Cardiac muscle cell (in vitro differentiated cells and primary cell): Measurements from ENCODE around the gene HACD1. TPM values are rescaled to one million over a fixed set of nuclear protein-coding genes. Genes with fewer than 3 reads are reported as not detected.

Source experiments
- DNase-seq, 2 donors: peaks; one replicate each; pipeline versions ENCODE4 v3.0.0 to v3.0.0-alpha.2; 2010 to 2017; ENCODE audit warnings: low read depth in 1 of 2, low spot score in 1 of 2
- H3K27ac ChIP-seq: fragments of 200-600 bp; sonication (generic); 2 replicates; pipeline ENCODE4 v1.5.1; 2016
- H3K27me3 ChIP-seq: fragments of 200-600 bp; sonication (generic); 2 replicates; pipeline ENCODE4 v1.6.0; 2016; ENCODE audit warnings: control low read depth
- H3K36me3 ChIP-seq: fragments of 200-600 bp; sonication (generic); 2 replicates; pipeline ENCODE4 v1.5.1; 2016; ENCODE audit warnings: control low read depth
- H3K4me1 ChIP-seq: fragments of 200-600 bp; sonication (generic); 2 replicates; pipeline ENCODE4 v1.8.1; 2017; ENCODE audit warnings: low read depth, mild to moderate bottlenecking, mixed run types
- H3K4me3 ChIP-seq: fragments of 200-600 bp; sonication (generic); 2 replicates; pipeline ENCODE4 v1.5.1; 2016; ENCODE audit warnings: mild to moderate bottlenecking
- H3K9me3 ChIP-seq: fragments of 200-600 bp; sonication (generic); 2 replicates; pipeline ENCODE4 v1.5.1; 2017; ENCODE audit warnings: low read depth, mild to moderate bottlenecking, control low read depth
- polyA plus RNA-seq: library from polyadenylated mRNA; unstranded; fragments of >200 nt; fragmentation: Nextera tagmentation; extraction: Ambion mirVana; gene quantifications from 2 replicates; pipeline ENCODE4 v1.2.1, GENCODE V29; 2016
- total RNA-seq: library from RNA; depleted of rRNA; stranded (reverse); fragments of >200 nt; gene quantifications from 2 replicates; pipeline ENCODE4 v1.2.3, GENCODE V29; 2016
- TF ChIP-seq, protein P1 (sequence below): IDR thresholded peaks from 2 replicates; pipeline ENCODE4 v1.5.1; 2012; ENCODE audit warnings: low read depth, mild to moderate bottlenecking, low read length

HACD1 gene
- total and polyA plus RNA-seq, 2 experiments from 2014 or later, result 141 to 449 TPM

DNA sequence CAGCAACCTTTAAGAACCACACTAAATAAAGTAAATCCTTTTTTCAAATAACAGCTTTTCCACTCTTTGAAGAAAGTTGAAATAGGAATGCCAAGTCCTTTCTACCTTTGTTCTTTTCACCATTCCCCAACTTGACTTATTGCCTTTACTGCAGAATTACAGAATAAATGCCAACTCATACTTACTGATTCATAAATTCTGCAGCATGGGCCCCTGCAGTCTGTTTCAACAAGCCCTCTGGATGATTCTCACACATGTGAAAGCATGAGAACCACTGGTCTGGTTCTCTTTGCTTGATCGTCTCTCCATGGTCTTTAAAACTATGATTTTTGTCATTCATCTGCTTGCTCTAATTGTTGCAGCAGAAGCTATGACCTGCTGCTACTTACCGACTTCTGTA, 56.1 kb downstream of the HACD1 start:
- no peaks in the 10 kb centered on the region for H3K9me3 ChIP-seq
- TF ChIP-seq, protein P1, sequence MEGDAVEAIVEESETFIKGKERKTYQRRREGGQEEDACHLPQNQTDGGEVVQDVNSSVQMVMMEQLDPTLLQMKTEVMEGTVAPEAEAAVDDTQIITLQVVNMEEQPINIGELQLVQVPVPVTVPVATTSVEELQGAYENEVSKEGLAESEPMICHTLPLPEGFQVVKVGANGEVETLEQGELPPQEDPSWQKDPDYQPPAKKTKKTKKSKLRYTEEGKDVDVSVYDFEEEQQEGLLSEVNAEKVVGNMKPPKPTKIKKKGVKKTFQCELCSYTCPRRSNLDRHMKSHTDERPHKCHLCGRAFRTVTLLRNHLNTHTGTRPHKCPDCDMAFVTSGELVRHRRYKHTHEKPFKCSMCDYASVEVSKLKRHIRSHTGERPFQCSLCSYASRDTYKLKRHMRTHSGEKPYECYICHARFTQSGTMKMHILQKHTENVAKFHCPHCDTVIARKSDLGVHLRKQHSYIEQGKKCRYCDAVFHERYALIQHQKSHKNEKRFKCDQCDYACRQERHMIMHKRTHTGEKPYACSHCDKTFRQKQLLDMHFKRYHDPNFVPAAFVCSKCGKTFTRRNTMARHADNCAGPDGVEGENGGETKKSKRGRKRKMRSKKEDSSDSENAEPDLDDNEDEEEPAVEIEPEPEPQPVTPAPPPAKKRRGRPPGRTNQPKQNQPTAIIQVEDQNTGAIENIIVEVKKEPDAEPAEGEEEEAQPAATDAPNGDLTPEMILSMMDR, result no peak
- no peaks in the 10 kb centered on the region for H3K27me3 ChIP-seq
- DNase-seq, result no peak
- H3K4me3 ChIP-seq, result no peak overlapping the region
- no peaks in the 10 kb centered on the region for H3K36me3 ChIP-seq
- no peaks in the 10 kb centered on the region for H3K4me1 ChIP-seq
- no peak overlapping the region for H3K27ac ChIP-seq

DNA sequence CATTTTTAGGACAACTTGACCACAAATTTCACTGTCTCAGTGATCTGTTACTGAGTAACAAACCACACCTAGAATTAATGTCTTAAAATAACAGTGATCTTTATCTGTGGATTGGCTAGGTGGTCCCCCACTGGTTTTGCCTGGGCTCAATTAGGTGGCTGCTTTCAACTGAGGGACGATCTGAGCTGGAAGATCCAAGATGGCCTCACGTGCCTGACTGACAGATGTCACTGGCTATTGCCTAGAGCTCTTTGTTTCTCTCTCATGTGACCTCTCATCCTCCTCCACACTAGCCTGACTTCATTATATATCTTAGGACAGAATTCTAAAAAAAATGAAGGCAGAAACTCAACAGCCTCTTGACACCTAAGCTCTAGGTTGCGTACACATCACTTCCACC, 59.7 kb downstream of the HACD1 start:
- TF ChIP-seq, protein P1, result no peak
- no peaks in the 10 kb centered on the region for H3K36me3 ChIP-seq
- no peak overlapping the region for H3K27ac ChIP-seq

DNA sequence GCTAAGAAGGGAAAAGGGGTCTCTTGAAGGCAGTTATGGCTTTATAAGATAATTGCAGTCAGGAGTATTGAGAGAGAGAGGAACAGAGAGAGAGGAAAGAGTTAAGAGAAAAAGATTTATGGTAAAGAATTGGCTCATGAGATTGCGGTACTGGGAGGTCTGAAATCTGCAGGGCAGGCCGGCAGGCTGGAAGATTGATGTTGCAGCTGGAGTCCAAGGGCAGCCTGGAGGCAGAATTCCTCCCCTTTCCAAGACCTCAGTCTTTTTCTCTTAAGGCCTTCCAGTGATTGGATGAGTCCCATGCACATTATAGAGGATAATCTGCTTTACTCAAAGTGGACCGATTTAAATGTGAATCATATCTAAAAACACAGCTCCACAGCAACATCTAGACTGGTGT, 68.4 kb downstream of the HACD1 start:
- Histone ChIP-seq H3K9me3 (no peaks in the 10 kb centered on the region), H3K4me3 (no peak overlapping the region), H3K27ac (no peak overlapping the region), H3K27me3 (no peaks in the 10 kb centered on the region), H3K4me1 (no peaks in the 10 kb centered on the region), H3K36me3 (no peaks in the 10 kb centered on the region)
- TF ChIP-seq, protein P1, result no peak
- DNase-seq, result peak in 1 of 2 donors; percentile 58

More for the DNA sequence above, 59.7 kb downstream of the HACD1 start:
- Histone ChIP-seq H3K9me3 (no peaks in the 10 kb centered on the region), H3K4me1 (no peaks in the 10 kb centered on the region), H3K27me3 (no peaks in the 10 kb centered on the region), H3K4me3 (no peak overlapping the region)
- no peak for DNase-seq

DNA sequence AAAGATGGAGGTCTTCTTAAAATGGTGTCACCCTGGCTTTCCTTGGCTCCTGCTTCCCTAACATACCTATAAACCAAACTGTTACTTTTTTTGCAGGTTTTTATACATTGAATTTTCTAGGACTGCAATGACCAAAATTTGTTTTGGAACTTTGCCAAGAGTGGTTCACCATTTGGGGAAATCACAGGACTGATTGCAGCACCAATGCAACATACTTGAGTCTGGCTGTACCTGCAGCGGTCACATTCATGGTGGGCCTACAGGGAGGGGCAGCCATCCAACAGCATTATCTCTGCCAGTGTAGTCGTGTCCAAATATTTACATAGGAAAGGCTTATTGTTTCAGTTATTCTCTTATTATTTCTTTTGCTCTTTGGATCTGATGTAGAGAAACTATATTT, 69.0 kb downstream of the HACD1 start:
- Histone ChIP-seq H3K4me3 (no peak overlapping the region), H3K27ac (no peak overlapping the region), H3K9me3 (no peaks in the 10 kb centered on the region), H3K4me1 (no peaks in the 10 kb centered on the region), H3K36me3 (no peaks in the 10 kb centered on the region), H3K27me3 (no peaks in the 10 kb centered on the region)
- TF ChIP-seq, protein P1, result no peak
- DNase-seq, result no peak

DNA sequence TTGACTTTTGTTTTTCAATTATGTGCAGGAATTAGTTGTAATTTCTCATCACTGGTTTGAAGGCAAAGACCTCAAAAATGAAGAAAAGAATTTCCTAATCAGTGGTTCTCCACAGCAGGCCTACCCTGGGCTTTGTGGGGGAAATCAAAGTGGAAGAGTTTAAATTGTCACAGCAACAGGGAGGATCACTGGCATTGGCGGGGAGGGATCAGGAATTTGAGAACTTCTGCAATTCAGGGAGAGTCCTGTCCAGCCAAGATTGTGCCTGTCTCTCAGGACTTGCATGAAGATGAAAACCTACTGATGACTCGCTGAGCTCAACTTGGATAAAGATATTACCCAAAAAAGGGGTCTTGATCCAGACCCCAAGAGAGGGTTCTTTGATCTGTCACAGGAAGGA, 70.1 kb downstream of the HACD1 start:
- no peaks in the 10 kb centered on the region for H3K36me3 ChIP-seq
- H3K9me3 ChIP-seq, result no peaks in the 10 kb centered on the region
- H3K27me3 ChIP-seq, result no peaks in the 10 kb centered on the region
- H3K4me1 ChIP-seq, result no peaks in the 10 kb centered on the region
- TF ChIP-seq, protein P1, result no peak
- H3K4me3 ChIP-seq, result no peak overlapping the region
- no peak overlapping the region for H3K27ac ChIP-seq
- peak in 1 of 2 donors; percentile 69 for DNase-seq

DNA sequence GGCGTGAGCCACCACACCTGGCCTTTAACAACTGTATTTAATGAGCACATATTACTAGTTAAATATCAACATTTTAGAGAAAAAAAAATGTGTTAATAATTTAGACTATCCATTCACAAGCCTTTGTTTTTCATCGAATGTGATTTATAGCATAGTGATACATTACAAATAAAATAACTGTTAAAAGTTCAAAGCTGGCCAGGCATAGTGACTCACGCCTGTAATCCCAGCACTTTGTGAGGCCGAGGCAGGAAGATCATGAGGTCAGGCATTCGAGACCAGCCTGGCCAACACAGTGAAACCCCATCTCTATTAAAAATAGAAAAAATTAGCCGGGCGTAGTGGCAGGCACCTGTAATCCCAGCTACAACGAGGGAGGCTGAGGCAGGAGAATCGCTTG, 72.7 kb downstream of the HACD1 start:
- Histone ChIP-seq H3K27ac (no peak overlapping the region), H3K4me3 (no peak overlapping the region), H3K36me3 (no peaks in the 10 kb centered on the region), H3K27me3 (no peaks in the 10 kb centered on the region), H3K9me3 (no peaks in the 10 kb centered on the region), H3K4me1 (no peaks in the 10 kb centered on the region)
- no peak for DNase-seq
- TF ChIP-seq, protein P1, result no peak
